Stimulated activated naive CD4-positive, alpha-beta T cell (primary cell): ENCODE data around the gene A3GALT2.

Source experiments
- DNase-seq, 6 experiments: peaks; one replicate each; lab custom pipeline; 2025; lab: John Stamatoyannopoulos, UW

The A3GALT2 gene

DNA sequence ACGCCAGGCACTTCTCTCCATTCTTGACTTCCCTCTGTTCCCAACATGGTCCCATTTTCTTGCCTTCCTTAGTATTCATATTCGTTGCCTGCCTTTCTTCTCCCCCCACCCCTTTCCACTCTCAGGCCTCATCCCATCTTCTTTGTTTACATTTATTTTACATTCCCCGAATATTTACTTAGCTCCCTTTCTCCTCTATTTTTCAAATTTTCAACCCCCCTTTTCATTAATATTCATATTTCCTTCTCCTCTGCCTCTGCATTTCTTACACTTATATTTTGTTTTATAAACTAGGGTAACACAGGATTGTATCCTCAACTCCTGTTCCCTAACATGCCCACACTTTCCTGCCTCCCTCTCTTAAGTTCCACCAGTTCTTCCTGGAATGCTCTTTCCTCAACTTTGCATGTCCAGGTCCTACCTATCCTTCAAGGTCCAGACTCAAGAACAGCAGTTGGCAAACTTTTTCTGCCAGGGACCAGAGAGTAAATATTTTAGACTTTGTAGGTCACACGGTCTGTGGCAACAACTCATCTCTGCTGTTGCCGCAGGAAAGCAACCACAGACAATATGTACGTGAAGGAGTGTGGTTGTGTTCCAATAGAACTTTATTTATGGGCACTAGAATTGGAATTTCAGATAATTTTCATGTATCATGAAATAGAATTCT is 29.8 kb upstream of the A3GALT2 start:
- no peak for DNase-seq

DNA sequence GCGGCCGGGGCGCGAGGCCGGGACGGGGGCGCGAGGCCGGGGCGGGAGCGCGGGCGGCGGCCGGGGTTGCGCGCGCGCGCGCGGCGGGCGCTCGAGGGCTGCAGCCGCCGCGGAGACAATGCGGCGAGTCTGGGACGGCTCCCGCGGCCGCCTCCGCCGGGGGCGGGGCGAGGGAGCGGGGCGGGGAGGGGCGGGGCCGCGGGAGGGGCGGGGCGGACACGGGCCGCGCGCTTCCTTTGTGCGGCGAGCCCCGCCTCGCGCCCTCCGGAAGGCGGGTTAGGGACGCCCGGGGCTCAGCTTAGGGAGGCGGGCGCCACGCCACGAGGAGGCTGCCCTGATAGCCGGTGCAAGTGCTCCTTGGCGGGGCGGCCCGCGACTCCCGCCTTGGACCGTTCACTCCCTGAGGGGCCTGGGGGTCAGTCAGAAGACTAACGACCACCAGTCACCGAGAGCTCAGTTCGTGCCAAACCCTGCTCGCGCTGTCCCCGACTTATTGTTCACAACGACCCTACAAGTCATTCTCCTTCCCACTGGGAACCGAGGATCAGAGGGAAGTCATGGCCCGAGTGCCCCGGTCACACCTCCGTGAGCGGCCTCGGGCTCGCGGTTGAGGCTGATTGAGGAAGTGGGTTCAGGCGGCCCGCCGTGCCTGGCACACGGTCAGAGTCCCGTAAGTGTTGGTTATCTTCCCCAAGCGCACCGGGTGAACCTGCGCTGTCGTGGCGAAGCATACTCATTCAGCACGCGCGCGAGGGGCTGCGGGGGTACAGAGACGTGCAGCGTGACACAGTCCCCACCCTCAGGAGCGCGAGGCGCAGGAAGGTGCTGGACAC is 29.1 kb upstream of the A3GALT2 start:
- DNase-seq: peak; percentile 61 to 83 (median 74)

- peak; percentile 17 to 52 (median 31) for DNase-seq
Measured at GRCh38 chr1:33349081-33349759, 28.3 kb upstream of the A3GALT2 start.

- DNase-seq: no peak
Measured at GRCh38 chr1:33348676-33349080, 27.8 kb upstream of the A3GALT2 start.

GRCh38 chr1:33348194-33348593 is 27.3 kb upstream of the A3GALT2 start:
- DNase-seq: no peak

DNA sequence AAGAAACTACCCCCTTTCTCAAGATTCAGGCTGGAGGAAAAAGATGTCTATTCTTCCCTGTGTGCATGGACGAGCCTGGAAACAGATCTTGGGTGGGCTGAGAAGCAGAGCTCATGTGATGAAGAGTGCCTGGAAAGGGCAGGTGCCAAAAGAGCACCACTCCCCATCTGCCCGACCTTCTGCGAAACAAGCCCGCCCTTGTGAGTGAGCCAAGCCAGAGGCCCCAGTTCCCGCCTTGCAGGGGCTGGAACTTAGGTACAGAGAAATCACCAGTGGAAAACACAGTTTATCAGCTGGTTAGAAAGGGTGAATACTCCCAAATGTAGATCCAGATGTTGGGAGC is 26.7 kb upstream of the A3GALT2 start:
- DNase-seq: no peak

DNA sequence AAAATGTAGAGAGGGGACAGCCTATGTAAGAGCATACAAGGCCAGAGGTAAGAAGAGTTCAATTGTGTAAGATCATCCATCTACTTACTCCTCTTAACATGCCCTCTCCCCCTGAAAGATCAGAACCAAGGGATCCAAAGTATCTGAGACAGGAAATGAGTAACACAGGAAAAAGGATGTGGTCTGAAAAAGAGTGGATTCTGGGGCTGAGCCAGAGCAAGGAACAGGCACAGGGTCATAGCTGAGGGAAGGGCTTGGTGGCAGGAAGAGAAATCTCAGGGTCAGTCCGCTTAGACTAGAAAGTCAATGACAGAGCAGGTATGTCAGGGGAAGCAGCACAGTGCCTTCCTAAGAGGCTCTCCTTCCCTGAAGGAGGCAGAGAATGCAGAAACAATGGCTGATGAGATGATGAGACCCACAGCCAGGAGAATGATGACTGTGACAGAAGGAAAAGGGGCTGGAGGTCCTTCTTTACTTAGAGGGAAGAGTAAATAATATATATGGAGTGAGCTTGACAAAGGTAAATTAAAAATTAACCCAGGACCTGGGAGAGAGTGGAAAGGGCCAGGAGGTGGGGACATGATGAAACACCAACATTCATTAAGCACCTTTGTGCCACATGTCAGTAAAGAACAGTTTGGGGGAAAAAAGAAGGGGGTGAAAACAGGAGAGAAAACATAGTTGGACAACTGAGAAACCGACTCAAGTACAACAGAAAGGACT is 26.2 kb upstream of the A3GALT2 start:
- DNase-seq: no peak

DNA sequence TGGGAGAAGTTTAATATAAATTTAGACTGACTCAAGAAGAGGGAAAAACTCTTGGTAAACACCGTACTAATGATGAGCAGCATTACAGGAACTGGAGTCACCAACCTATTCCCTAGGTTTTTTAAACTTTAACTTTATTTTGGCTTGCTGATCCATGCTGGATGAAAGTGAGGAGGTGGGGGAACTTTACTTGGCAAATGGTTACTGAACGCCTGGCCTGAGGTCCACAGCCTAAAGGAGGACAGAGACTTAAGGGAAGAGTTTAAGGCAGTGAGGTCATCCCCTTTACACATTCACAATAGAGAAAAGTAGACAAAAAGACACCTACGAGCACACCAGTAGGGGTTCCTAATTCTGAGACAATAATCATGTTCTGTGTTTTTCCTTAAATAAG is 25.6 kb upstream of the A3GALT2 start:
- no peak for DNase-seq

DNA sequence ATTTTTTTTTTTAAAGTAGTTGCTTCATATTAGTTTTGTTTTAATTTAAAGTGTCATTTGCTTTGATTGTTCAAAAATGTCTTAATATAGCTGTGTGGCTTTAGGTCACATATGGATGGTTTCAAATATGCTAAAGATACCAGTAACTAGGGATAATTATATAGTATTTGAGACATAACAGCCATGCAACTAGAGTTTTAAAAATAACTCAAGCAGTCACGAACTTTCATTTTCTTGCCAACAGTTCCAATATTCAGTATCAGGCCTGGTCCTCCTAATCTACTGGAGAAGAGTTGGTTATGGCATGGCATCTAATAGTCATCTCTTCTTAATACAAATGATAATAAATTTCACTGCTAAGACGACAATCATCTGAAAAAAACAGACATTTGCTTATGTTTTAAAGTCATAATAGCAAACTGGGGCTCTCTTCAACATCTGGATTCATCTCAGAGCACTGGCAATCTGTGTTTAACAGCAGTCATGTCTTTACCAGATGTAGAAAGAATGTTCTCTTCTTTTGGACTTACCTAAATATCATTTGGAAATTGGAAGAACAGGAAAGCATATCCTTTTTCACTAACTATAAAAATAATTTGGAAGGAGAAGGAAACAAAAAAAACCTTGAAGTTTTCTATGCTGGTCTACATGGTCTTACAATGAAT is 24.1 kb upstream of the A3GALT2 start:
- no peak for DNase-seq

GRCh38 chr1:33343539-33343938 is 22.6 kb upstream of the A3GALT2 start:
- no peak for DNase-seq

DNA sequence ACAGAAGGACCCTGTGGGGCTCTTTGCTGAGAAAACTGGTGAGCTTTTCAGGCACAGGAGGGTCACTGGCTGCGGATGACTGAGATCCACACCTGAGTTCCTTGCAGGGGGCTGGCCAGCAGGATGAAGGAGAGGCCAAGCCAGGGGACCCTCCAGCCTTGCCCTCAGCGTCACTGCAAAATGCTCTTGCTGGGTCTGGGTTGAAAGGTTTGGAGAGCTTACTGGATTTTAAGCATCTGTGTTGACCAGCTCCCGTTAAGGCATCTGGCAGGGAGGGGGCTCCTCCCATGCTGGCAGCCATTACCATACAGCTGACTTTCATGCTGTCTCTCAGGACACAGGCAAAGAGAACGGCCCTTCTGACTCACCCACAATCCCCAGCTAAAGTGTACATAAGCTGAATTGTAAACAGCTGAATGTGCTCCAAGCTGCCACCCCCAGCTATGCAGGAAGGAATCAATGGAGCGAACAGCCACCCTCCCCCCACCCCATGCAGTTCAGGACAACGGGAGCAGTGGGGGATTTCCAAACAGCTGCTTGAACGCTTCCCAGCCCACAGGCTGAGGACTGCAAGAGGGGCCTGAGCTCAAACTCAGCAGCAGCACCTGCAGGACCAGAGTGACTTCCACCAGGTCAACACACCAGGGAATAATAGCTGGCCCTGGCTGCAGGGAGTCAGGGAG is 21.3 kb upstream of the A3GALT2 start:
- no peak for DNase-seq

GRCh38 chr1:33341190-33341589 is 20.3 kb upstream of the A3GALT2 start:
- DNase-seq: no peak

DNA sequence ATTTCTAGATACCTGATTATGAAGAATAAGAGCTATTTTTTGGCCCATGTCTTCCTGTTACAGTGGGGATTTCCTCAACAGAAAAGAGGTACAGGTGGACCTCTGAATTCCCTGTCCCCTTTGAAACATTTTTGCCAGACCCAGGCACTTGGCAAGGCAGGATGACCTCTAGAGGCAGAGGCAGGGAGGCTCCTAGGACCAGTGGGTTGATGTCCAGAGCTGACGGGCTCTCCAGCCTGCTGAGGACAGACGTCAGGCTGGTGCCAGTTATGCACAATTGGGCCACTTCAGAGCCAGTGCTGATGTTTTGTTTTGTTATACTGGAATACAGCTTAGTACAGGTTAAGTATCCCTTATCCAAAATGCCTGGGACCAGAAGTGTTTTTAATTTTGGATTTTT is 18.5 kb upstream of the A3GALT2 start:
- no peak for DNase-seq

- DNase-seq: no peak
Measured at GRCh38 chr1:33338440-33339211, 17.7 kb upstream of the A3GALT2 start.

- no peak for DNase-seq
Measured at GRCh38 chr1:33338048-33338439, 17.1 kb upstream of the A3GALT2 start.

- DNase-seq: no peak
Measured at GRCh38 chr1:33337441-33337840, 16.5 kb upstream of the A3GALT2 start.

DNA sequence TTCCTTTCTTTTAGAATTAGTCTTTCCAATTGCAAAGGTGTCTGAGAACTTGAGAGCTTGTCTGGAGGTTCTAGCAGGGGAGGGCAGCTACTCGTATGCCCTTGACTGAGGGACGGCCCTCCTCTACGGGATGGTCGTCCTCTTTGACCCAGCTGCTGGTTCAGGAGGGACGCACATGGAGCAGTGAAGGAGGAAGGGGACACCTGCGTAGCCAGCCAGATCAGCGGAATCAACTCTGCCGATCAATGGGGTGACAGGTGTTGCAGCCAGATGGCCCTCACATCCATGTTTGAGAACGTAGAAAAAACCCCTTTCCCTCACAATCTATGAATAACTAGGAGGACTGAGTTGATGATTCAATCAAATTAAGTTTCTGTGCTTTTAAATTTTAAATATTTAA is 15.7 kb upstream of the A3GALT2 start:
- no peak for DNase-seq

- no peak for DNase-seq
Measured at GRCh38 chr1:33335020-33335419, 14.1 kb upstream of the A3GALT2 start.

DNA sequence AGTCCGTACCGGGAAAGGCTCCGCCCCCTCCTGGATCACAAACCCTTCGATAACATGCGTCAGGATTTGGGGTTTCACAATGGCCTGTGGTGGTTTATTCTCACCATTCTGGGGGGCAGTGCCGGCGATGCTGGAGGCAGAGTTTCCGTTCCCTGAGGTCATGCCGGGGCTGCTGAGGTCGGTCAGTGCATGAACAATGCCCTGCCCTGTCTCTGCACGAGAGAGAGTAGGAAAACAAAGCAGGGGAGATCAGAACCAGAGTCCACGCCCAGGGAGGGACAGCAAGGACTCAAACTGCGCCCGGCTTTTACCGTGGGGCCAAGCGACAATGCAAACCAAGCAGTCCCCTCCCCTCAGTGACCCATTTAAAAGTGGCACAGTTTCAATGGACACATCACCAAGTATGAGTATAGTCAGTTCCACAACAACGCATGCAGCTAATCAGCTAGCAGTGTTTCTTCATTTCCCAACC is 13.2 kb upstream of the A3GALT2 start:
- DNase-seq: no peak

DNA sequence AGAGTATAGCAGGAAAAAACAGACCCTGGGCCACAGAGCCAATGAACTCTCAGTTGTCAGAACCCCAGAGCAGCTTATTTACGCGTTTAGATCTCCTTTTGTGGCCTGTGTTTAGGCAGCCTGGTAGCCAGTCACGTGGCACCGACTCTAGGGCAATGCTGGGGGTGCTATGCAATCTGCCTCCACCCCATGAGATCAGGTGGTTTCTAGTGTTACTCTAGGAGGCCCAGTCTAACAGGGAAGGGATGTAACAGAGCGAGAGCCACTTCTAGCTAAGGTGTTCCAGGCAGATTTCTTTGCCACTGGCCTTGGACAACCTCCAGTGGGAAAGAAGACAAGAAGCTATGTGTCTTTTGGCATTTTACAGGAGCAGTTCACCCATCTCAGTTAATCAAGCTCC is 12.0 kb upstream of the A3GALT2 start:
- DNase-seq: no peak
